H1 (cell line): ENCODE results near the gene LOXHD1. TPM values are rescaled to one million over a fixed set of nuclear protein-coding genes. Genes with fewer than 3 reads are reported as not detected.

Source experiments
- CTCF ChIA-PET: fragments of 300-600 bp; sonication (Branson Sonifier 250); formaldehyde crosslinking; loops from one replicate; lab custom pipeline; 2021; ENCODE audit not compliant: partially characterized antibody; lab: Charles Lee
- POLR2A ChIA-PET: fragments of 300-600 bp; sonication (Branson Sonifier 250); formaldehyde crosslinking; loops from one replicate; lab custom pipeline; 2021; ENCODE audit warnings: inconsistent platforms; ENCODE audit not compliant: partially characterized antibody; lab: Charles Lee
- DNase-seq, 2 experiments: peaks; one replicate each; pipeline versions ENCODE4 v3.0.0 to v3.0.0-alpha.2; 2010 to 2022; ENCODE audit warnings: low spot score in 2 of 2, low read depth in 1 of 2, mixed read lengths in 1 of 2
- FAIRE-seq: peaks from 2 replicates; lab custom pipeline; 2011; peaks lifted over from hg19 to GRCh38; lab: Jason Lieb, UNC
- H2AFZ ChIP-seq: 2 replicates; pipeline ENCODE4 v1.8.1; 2012; ENCODE audit warnings: low read length, inconsistent platforms
- H2AK5ac ChIP-seq: 2 replicates; pipeline ENCODE4 v1.6.1; 2013; ENCODE audit warnings: low read depth, low read length
- H2BK120ac ChIP-seq: replicated peaks from 2 replicates; pipeline ENCODE3; 2013; ENCODE audit warnings: low read depth, low read length, inconsistent platforms
- H2BK12ac ChIP-seq: 2 replicates; pipeline ENCODE4 v1.6.1; 2013; ENCODE audit warnings: low read depth, low read length
- H2BK15ac ChIP-seq: 2 replicates; pipeline ENCODE4 v1.6.1; 2013; ENCODE audit warnings: low read length
- H2BK20ac ChIP-seq: 2 replicates; pipeline ENCODE4 v1.6.1; 2013; ENCODE audit warnings: low read length
- H2BK5ac ChIP-seq: 2 replicates; pipeline ENCODE4 v1.6.1; 2013; ENCODE audit warnings: low read depth, low read length
- H3K14ac ChIP-seq: 2 replicates; pipeline ENCODE4 v1.6.1; 2013; ENCODE audit warnings: inconsistent platforms; ENCODE audit not compliant: insufficient read length
- H3K18ac ChIP-seq: 2 replicates; pipeline ENCODE4 v1.6.1; 2013; ENCODE audit warnings: low read length; ENCODE audit errors: extremely low read depth
- H3K23ac ChIP-seq: 2 replicates; pipeline ENCODE4 v1.6.1; 2013; ENCODE audit warnings: inconsistent platforms; ENCODE audit not compliant: insufficient read length
- H3K23me2 ChIP-seq: 2 replicates; pipeline ENCODE4 v1.6.1; 2013; ENCODE audit warnings: low read depth, low read length
- H3K27ac ChIP-seq: 2 replicates; pipeline ENCODE4 v1.6.1; 2011; ENCODE audit warnings: low read depth, low read length, inconsistent platforms
- H3K27me3 ChIP-seq, 4 experiments: replicated peaks in 1 of 4; 1 replicate in 1 of 4; 2 replicates in 3 of 4; pipeline versions ENCODE4 v1.6.1 to v1.8.1; 2011 to 2013; ENCODE audit warnings: low read length in 3 of 4, mild to moderate bottlenecking in 3 of 4, inconsistent platforms in 2 of 4, mixed read lengths in 2 of 4, moderate library complexity in 1 of 4; ENCODE audit not compliant: control insufficient read depth in 3 of 4, insufficient read depth in 3 of 4; ENCODE audit errors: extremely low read depth in 1 of 4
- H3K36me3 ChIP-seq, 4 experiments: 2 replicates each; pipeline versions ENCODE4 v1.6.1 to v1.8.1; 2011 to 2013; ENCODE audit warnings: mild to moderate bottlenecking in 4 of 4, low read length in 3 of 4, moderate library complexity in 2 of 4, control low read depth in 1 of 4, inconsistent platforms in 1 of 4; ENCODE audit not compliant: insufficient read depth in 4 of 4, control insufficient read depth in 2 of 4
- H3K4ac ChIP-seq: replicated peaks from 2 replicates; pipeline ENCODE3; 2013; ENCODE audit warnings: low read length, low read depth, mixed read lengths, inconsistent platforms; ENCODE audit not compliant: insufficient read length
- H3K4me1 ChIP-seq, 4 experiments: replicated peaks in 1 of 4; 1 replicate in 1 of 4; 2 replicates in 3 of 4; pipeline versions ENCODE4 v1.6.1 to v1.8.1; 2011 to 2013; ENCODE audit warnings: low read length in 3 of 4, inconsistent platforms in 2 of 4, mixed read lengths in 1 of 4; ENCODE audit not compliant: insufficient read depth in 4 of 4, control insufficient read depth in 3 of 4
- H3K4me2 ChIP-seq, 2 experiments: 2 replicates each; pipeline versions ENCODE4 v1.6.1 to v1.8.1; 2011 to 2013; ENCODE audit warnings: low read depth in 2 of 2, low read length in 2 of 2, control low read depth in 1 of 2, inconsistent platforms in 1 of 2, mild to moderate bottlenecking in 1 of 2; ENCODE audit not compliant: insufficient read depth in 1 of 2
- H3K4me3 ChIP-seq, 4 experiments: fragments of 200-600, 300-600 bp in 1 of 4; sonication (generic), shearing (Covaris generic), sonication (Bioruptor Twin) in 1 of 4; 2 replicates each; pipeline versions ENCODE4 v1.5.1 to v1.8.1; 2011 to 2016; ENCODE audit warnings: low read length in 4 of 4, low read depth in 3 of 4, control low read depth in 2 of 4, inconsistent platforms in 2 of 4, mild to moderate bottlenecking in 2 of 4, mixed read lengths in 1 of 4, moderate library complexity in 1 of 4; ENCODE audit not compliant: insufficient read depth in 2 of 4; ENCODE audit errors: extremely low read depth in 1 of 4
- H3K56ac ChIP-seq: replicated peaks from 2 replicates; pipeline ENCODE3; 2013; ENCODE audit warnings: low read depth, mild to moderate bottlenecking, mixed read lengths, low read length, inconsistent platforms; ENCODE audit not compliant: insufficient read length
- H3K79me1 ChIP-seq: 2 replicates; pipeline ENCODE4 v1.6.1; 2013; ENCODE audit warnings: low read depth, low read length, control low read depth
- H3K79me2 ChIP-seq, 2 experiments: 2 replicates each; pipeline versions ENCODE4 v1.6.1 to v1.8.1; 2012 to 2013; ENCODE audit warnings: low read length in 2 of 2, mild to moderate bottlenecking in 2 of 2, inconsistent platforms in 1 of 2; ENCODE audit not compliant: insufficient read depth in 2 of 2, control insufficient read depth in 1 of 2
- H3K9ac ChIP-seq, 4 experiments: replicated peaks in 1 of 4; 1 replicate in 1 of 4; 2 replicates in 3 of 4; pipeline versions ENCODE4 v1.6.1 to v1.8.1; 2011 to 2013; ENCODE audit warnings: low read depth in 3 of 4, low read length in 3 of 4, control low read depth in 2 of 4, mild to moderate bottlenecking in 2 of 4, moderate library complexity in 2 of 4, inconsistent platforms in 1 of 4; ENCODE audit errors: extremely low read depth in 1 of 4
- H3K9me3 ChIP-seq, 2 experiments: 2 replicates each; pipeline versions ENCODE4 v1.6.1 to v1.8.1; 2012 to 2013; ENCODE audit warnings: mild to moderate bottlenecking in 2 of 2, moderate library complexity in 2 of 2, control low read depth in 1 of 2, inconsistent platforms in 1 of 2, low read depth in 1 of 2, low read length in 1 of 2, mixed read lengths in 1 of 2; ENCODE audit not compliant: insufficient read depth in 2 of 2
- H4K20me1 ChIP-seq, 2 experiments: replicated peaks in 1 of 2; 2 replicates each; pipeline versions ENCODE3 to v1.8.1; 2011 to 2013; ENCODE audit warnings: inconsistent platforms in 2 of 2, low read length in 2 of 2, mild to moderate bottlenecking in 1 of 2; ENCODE audit not compliant: insufficient read depth in 2 of 2, control insufficient read depth in 1 of 2
- H4K5ac ChIP-seq: 2 replicates; pipeline ENCODE4 v1.6.1; 2013; ENCODE audit warnings: low read length, low read depth, mixed read lengths, inconsistent platforms; ENCODE audit not compliant: insufficient read length
- H4K8ac ChIP-seq: 2 replicates; pipeline ENCODE4 v1.8.0; 2013; ENCODE audit warnings: mild to moderate bottlenecking, moderate library complexity, low read length, inconsistent platforms; ENCODE audit not compliant: insufficient read depth; ENCODE audit errors: extremely low read depth
- H4K91ac ChIP-seq: replicated peaks from 2 replicates; pipeline ENCODE3; 2013; ENCODE audit warnings: low read length, mixed read lengths, inconsistent platforms; ENCODE audit not compliant: insufficient read length
- BCL11A ChIP-seq, 2 experiments: IDR thresholded peaks; one replicate each; pipeline ENCODE4 v1.6.1; 2011; ENCODE audit warnings: low read depth in 2 of 2, low read length in 2 of 2, mild to moderate bottlenecking in 2 of 2
- BRCA1 ChIP-seq: IDR thresholded peaks from 2 replicates; pipeline ENCODE4 v1.6.1; 2012; ENCODE audit warnings: low read depth, low read length, improper control_type of control experiment
- E2F6 ChIP-seq: IDR thresholded peaks from 2 replicates; pipeline ENCODE4 v1.6.1; 2012; ENCODE audit warnings: inconsistent platforms
- EP300 ChIP-seq, 2 experiments: IDR thresholded peaks; 1 replicate in 1 of 2; 2 replicates in 1 of 2; pipeline ENCODE4 v1.6.1; 2011 to 2012; ENCODE audit warnings: low read depth in 2 of 2, low read length in 2 of 2, mild to moderate bottlenecking in 2 of 2, borderline replicate concordance in 1 of 2, inconsistent platforms in 1 of 2, moderate library complexity in 1 of 2
- GTF2F1 ChIP-seq: IDR thresholded peaks from 2 replicates; pipeline ENCODE4 v1.6.1; 2012; ENCODE audit warnings: low read depth, low read length, improper control_type of control experiment, borderline replicate concordance
- HDAC2 ChIP-seq, 2 experiments: fragments of 300-600 bp in 1 of 2; sonication (generic) in 1 of 2; IDR thresholded peaks; 2 replicates each; pipeline ENCODE4 v1.6.1; 2011 to 2012; ENCODE audit warnings: low read depth in 2 of 2, low read length in 2 of 2, mild to moderate bottlenecking in 2 of 2, moderate library complexity in 2 of 2, borderline replicate concordance in 1 of 2, inconsistent platforms in 1 of 2
- HDAC6 ChIP-seq: IDR thresholded peaks from one replicate; pipeline ENCODE4 v1.7.1; 2012; ENCODE audit warnings: low read depth, mild to moderate bottlenecking, inconsistent platforms, low read length, moderate library complexity
- KDM4A ChIP-seq: IDR thresholded peaks from one replicate; pipeline ENCODE4 v1.7.1; 2012; ENCODE audit warnings: low read depth, mild to moderate bottlenecking, moderate library complexity, low read length, inconsistent platforms; ENCODE audit not compliant: severe bottlenecking
- RFX5 ChIP-seq: IDR thresholded peaks from 2 replicates; pipeline ENCODE4 v1.6.1; 2011; ENCODE audit warnings: low read depth, low read length, improper control_type of control experiment, borderline replicate concordance
- SP1 ChIP-seq: IDR thresholded peaks from 2 replicates; pipeline ENCODE4 v1.6.1; 2011; ENCODE audit warnings: low read depth, low read length
- SP4 ChIP-seq: IDR thresholded peaks from 2 replicates; pipeline ENCODE4 v1.6.1; 2012; ENCODE audit warnings: low read length, inconsistent platforms
- SRF ChIP-seq: IDR thresholded peaks from 2 replicates; pipeline ENCODE4 v1.6.1; 2011; ENCODE audit warnings: mild to moderate bottlenecking, low read depth, low read length, moderate library complexity
- TBP ChIP-seq: IDR thresholded peaks from 2 replicates; pipeline ENCODE4 v1.6.1; 2011; ENCODE audit warnings: low read depth, low read length, improper control_type of control experiment
- TEAD4 ChIP-seq: IDR thresholded peaks from 2 replicates; pipeline ENCODE4 v1.6.1; 2012; ENCODE audit warnings: low read depth, low read length, inconsistent platforms, mixed read lengths
- WGBS, 2 experiments: shearing (Covaris generic) in 1 of 2; methylation state at CpG; one replicate each; pipeline versions ENCODE4 v1.1.6 to v1.1.7; 2013 to 2015; ENCODE audit warnings: low lambda C conversion rate in 2 of 2, mixed read lengths in 2 of 2, inconsistent platforms in 1 of 2, low coverage in 1 of 2, missing lambda C conversion rate in 1 of 2; ENCODE audit not compliant: insufficient replicate concordance in 2 of 2, insufficient coverage in 1 of 2, insufficient read length in 1 of 2; ENCODE audit errors: extremely low coverage in 1 of 2, missing lambda C conversion rate in 1 of 2; 5-methylcytosine and 5-hydroxymethylcytosine counted together
- polyA plus RNA-seq, 7 experiments: library from polyadenylated mRNA; depleted of rRNA in 3 of 7; stranded (reverse) in 5 of 7; unstranded in 2 of 7; fragments of >200 nt in 5 of 7; fragments of 200-250 nt in 2 of 7; gene quantifications; 1 replicate in 5 of 7; 2 replicates in 1 of 7; 4 replicates in 1 of 7; pipeline versions ENCODE4 v1.2.1 to v1.2.3, GENCODE V29; 2011 to 2013; ENCODE audit warnings: missing spikeins in 2 of 7, mixed read lengths in 2 of 7
- total RNA-seq: library from RNA; stranded (reverse); fragmentation: NEBNext Ultra II Directional; extraction: Animal tissue kit (Norgen Biotek cat#: 25700); gene quantifications from 2 replicates; pipeline ENCODE4 v1.2.1, GENCODE V29; 2021

Gene LOXHD1
- total and polyA plus RNA-seq, 2 of the 8 experiments (the other 6 are each of a cell fraction or from before 2014, with no cell fraction given), result 0.02 TPM; not detected in 1

GRCh38 chr18:46435031-46435430 lies 222.0 kb downstream of the LOXHD1 start:
- no peaks in the 10 kb centered on the region for H3K36me3 ChIP-seq
- H3K27me3 ChIP-seq, result no peaks in the 10 kb centered on the region
- no peak overlapping the region for H4K5ac ChIP-seq
- H3K27ac ChIP-seq, result no peak overlapping the region
- no peak overlapping the region for H3K4me2 ChIP-seq
- no peak for DNase-seq
- peaks cover 0 to 17% (median 9%) of the 10 kb centered on the region in 4 experiments; a peak in 6 of 7 replicates for H3K4me1 ChIP-seq
- no peak overlapping the region for H3K14ac ChIP-seq
- no peak overlapping the region for H2AK5ac ChIP-seq
- H3K4me3 ChIP-seq, result no peak overlapping the region
- no peak overlapping the region for H3K18ac ChIP-seq
- ChIA-PET POLR2A (interaction anchor here (1.4 kb wide), 1 partner anchor 11 kb away, joined by 5 read pairs; no protein-coding TSS in a partner anchor), CTCF (interaction anchor here (0.7 to 4.3 kb wide), 6 partner anchors 14 to 189 kb away, joined by 3 to 33 read pairs (median 3); no protein-coding TSS in a partner anchor)
- no peaks in the 10 kb centered on the region for H3K9me3 ChIP-seq
- H3K56ac ChIP-seq, result no peak overlapping the region
- H3K9ac ChIP-seq, result no peak overlapping the region
- 83% methylated on average over 9 of the region's 9 CpGs; no CpG with 5 or more reads in 1 of the 2 experiments for WGBS, 2 experiments
- H2BK12ac ChIP-seq, result peak overlapping the region; percentile 41; the same call in 1 of the 2 replicates
- H3K79me2 ChIP-seq, result no peaks in the 10 kb centered on the region
- H2BK120ac ChIP-seq, result no peak overlapping the region
- no peak overlapping the region for H3K23ac ChIP-seq
- no peak for FAIRE-seq
- no peaks in the 10 kb centered on the region for H3K79me1 ChIP-seq
- H2AFZ ChIP-seq, result no peak overlapping the region
- no peak overlapping the region for H2BK5ac ChIP-seq
- H2BK20ac ChIP-seq, result no peak overlapping the region
- H4K91ac ChIP-seq, result no peak overlapping the region
- H4K8ac ChIP-seq, result no peak overlapping the region
- no peaks in the 10 kb centered on the region for H4K20me1 ChIP-seq
- H2BK15ac ChIP-seq, result no peak overlapping the region
- H3K23me2 ChIP-seq, result peaks cover 2% of the 10 kb centered on the region; the same call in 1 of the 2 replicates
- H3K4ac ChIP-seq, result no peak overlapping the region
- no peak for TF ChIP-seq TBP
- TF ChIP-seq TEAD4, result no peak
- TF ChIP-seq RFX5, result no peak
- no peak for TF ChIP-seq SRF
- TF ChIP-seq SP4, result no peak
- TF ChIP-seq SP1, result no peak
- TF ChIP-seq BRCA1, result no peak
- no peak for TF ChIP-seq KDM4A
- TF ChIP-seq BCL11A (IDR thresholded peaks at IDR 0.05; ENCODE audit: low read depth in 2 of 2, low read length in 2 of 2), result no peak
- TF ChIP-seq GTF2F1, result no peak
- TF ChIP-seq HDAC2 (IDR thresholded peaks at IDR 0.05; ENCODE audit: borderline replicate concordance in 1 of 2, low read depth in 2 of 2, low read length in 2 of 2), result no peak
- TF ChIP-seq HDAC6, result no peak
- TF ChIP-seq E2F6, result no peak
- TF ChIP-seq EP300 (IDR thresholded peaks at IDR 0.05; ENCODE audit: borderline replicate concordance in 1 of 2, low read depth in 2 of 2, low read length in 2 of 2), result no peak
